Panc1 (cell line): ENCODE measurements around the gene GBF1. TPM values are rescaled to one million over a fixed set of nuclear protein-coding genes. Genes with fewer than 3 reads are reported as not detected.

ENCODE experiments used
- ATAC-seq: fragments of 200-7000 bp; cut with Tn5 transposase; 2 replicates; pipeline ENCODE4 v1.9.1; 2020; ENCODE audit warnings: mild to moderate bottlenecking, moderate library complexity
- BruUV-seq: library from RNA; stranded (reverse); fragments of 400-500 nt; replicated peaks from 2 replicates; lab custom pipeline; 2021; lab: Mats Ljungman, UMichigan
- CTCF ChIA-PET: fragments of 300-600 bp; sonication (Branson Sonifier 250); formaldehyde crosslinking; loops from one replicate; lab custom pipeline; 2022; ENCODE audit warnings: antibody characterized with exemption; lab: Charles Lee
- POLR2A ChIA-PET: fragments of 300-600 bp; sonication (Branson Sonifier 250); formaldehyde crosslinking; loops from one replicate; lab custom pipeline; 2022; ENCODE audit warnings: antibody characterized with exemption; lab: Charles Lee
- DNase-seq: peaks from one replicate; pipeline ENCODE4 v3.0.0-alpha.2; 2010; ENCODE audit warnings: low read depth, low spot score
- H3K27ac ChIP-seq: 2 replicates; pipeline ENCODE4 v1.5.1; 2011; ENCODE audit warnings: mild to moderate bottlenecking, low read length, inconsistent platforms
- H3K27me3 ChIP-seq: fragments of 200-500 bp; sonication (Bioruptor generic); 2 replicates; pipeline ENCODE4 v1.6.0; 2014; ENCODE audit warnings: low read length, inconsistent platforms; ENCODE audit not compliant: control insufficient read depth, insufficient read depth
- H3K36me3 ChIP-seq: fragments of 200-500 bp; sonication (Bioruptor generic); 2 replicates; pipeline ENCODE4 v1.5.1; 2014; ENCODE audit warnings: inconsistent platforms, mild to moderate bottlenecking, low read length, moderate library complexity; ENCODE audit not compliant: control insufficient read depth, insufficient read depth
- H3K4me1 ChIP-seq: 2 replicates; pipeline ENCODE4 v1.5.1; 2011; ENCODE audit warnings: inconsistent platforms, mild to moderate bottlenecking, low read length, moderate library complexity; ENCODE audit not compliant: control insufficient read depth, insufficient read depth
- H3K4me3 ChIP-seq, 2 experiments: 2 replicates each; pipeline ENCODE4 v1.5.1; 2011 to 2012; ENCODE audit warnings: low read depth in 2 of 2, low read length in 2 of 2, mild to moderate bottlenecking in 2 of 2, inconsistent platforms in 1 of 2, moderate library complexity in 1 of 2
- H3K9me3 ChIP-seq: fragments of 200-500 bp; sonication (Bioruptor generic); 2 replicates; pipeline ENCODE4 v1.5.1; 2014; ENCODE audit warnings: low read depth, mild to moderate bottlenecking, inconsistent platforms, low read length, moderate library complexity; ENCODE audit not compliant: control insufficient read depth, insufficient read depth
- CTCF ChIP-seq: fragments of 450-650 bp; IDR thresholded peaks from 2 replicates; pipeline ENCODE4 v1.5.1; 2017; ENCODE audit warnings: mild to moderate bottlenecking
- POLR2AphosphoS5 ChIP-seq: IDR thresholded peaks from 2 replicates; pipeline ENCODE4 v1.6.1; 2012; ENCODE audit warnings: mild to moderate bottlenecking, low read depth, low read length, moderate library complexity
- REST ChIP-seq, 2 experiments: IDR thresholded peaks; 2 replicates each; pipeline ENCODE4 v1.6.1; 2011 to 2012; ENCODE audit warnings: low read depth in 2 of 2, control low read depth in 1 of 2, low read length in 1 of 2, mild to moderate bottlenecking in 1 of 2, moderate library complexity in 1 of 2; ENCODE audit not compliant: insufficient read depth in 1 of 2
- SIN3A ChIP-seq: IDR thresholded peaks from 2 replicates; pipeline ENCODE4 v1.6.1; 2012; ENCODE audit warnings: low read depth, mild to moderate bottlenecking, low read length, moderate library complexity, borderline replicate concordance; ENCODE audit not compliant: insufficient read depth
- TCF7L2 ChIP-seq: IDR thresholded peaks from 2 replicates; pipeline ENCODE4 v1.6.1; 2011; ENCODE audit warnings: mild to moderate bottlenecking, low read depth, low read length, inconsistent platforms
- in situ Hi-C: cut with HindIII; loops from 2 replicates; pipeline ENCODE4 v1.10.0; 2016; ENCODE audit warnings: low sequenced_read_pairs, low pct_unique_long_range_greater_than_20kb
- intact Hi-C: fragments of 100-400 bp; cut with micrococcal nuclease; formaldehyde crosslinking; loops from one replicate; pipeline ENCODE4 v1.10.0; 2022; ENCODE audit not compliant: unreplicated experiment
- total RNA-seq: library from RNA; stranded (reverse); gene quantifications from one replicate; pipeline ENCODE4 v1.2.1, GENCODE V29; 2021; ENCODE audit not compliant: unreplicated experiment

GBF1 gene
- total RNA-seq, 1 experiment from 2014 or later: 65.0 TPM

- in situ Hi-C loops: no loop called here
- POLR2A ChIA-PET: interaction anchor here (0.5 kb wide), 1 partner anchor 174 kb away, joined by 3 read pairs; no protein-coding TSS in a partner anchor
These were observed 13.7 kb upstream of the GBF1 start for GRCh38 chr10:102231357-102232318.

More at GRCh38 chr10:102231357-102232318, 13.7 kb upstream of the GBF1 start:
- peak; percentile 33 for DNase-seq
- H3K4me3 ChIP-seq: peak overlapping the region; percentile 44 to 49
- peak; percentile 78 for ATAC-seq
- TF ChIP-seq CTCF: peak; percentile 99
- no peak for TF ChIP-seq TCF7L2
- TF ChIP-seq POLR2AphosphoS5: no peak
- peak in 1 of 2 experiments; percentile 35; a peak in 1 of 4 replicates for TF ChIP-seq REST (IDR thresholded peaks at IDR 0.05; ENCODE audit: insufficient read depth in 1 of 2, low read depth in 2 of 2, low read length in 1 of 2)
- no peak for TF ChIP-seq SIN3A
- H3K9me3 ChIP-seq: no peaks in the 10 kb centered on the region
- CTCF ChIA-PET: interaction anchor here (0.5 to 4.6 kb wide), 20 partner anchors 10 to 352 kb away, joined by 3 to 86 read pairs (median 6); partner anchors contain the start of genes GBF1 and PITX3
- H3K36me3 ChIP-seq: no peaks in the 10 kb centered on the region; the same call in 1 of the 2 replicates
- H3K27ac ChIP-seq: no peak overlapping the region
- H3K4me1 ChIP-seq: no peaks in the 10 kb centered on the region
- peaks cover 5% of the 10 kb centered on the region for H3K27me3 ChIP-seq
- intact Hi-C loops: loop anchor here (5.0 kb wide), 1 partner anchor 161 kb away; no protein-coding TSS in a partner anchor
- BruUV-seq: no TSS peak
